Measurements from ENCODE around the gene OR51F1. TPM values are rescaled to one million over a fixed set of nuclear protein-coding genes. Genes with fewer than 3 reads are reported as not detected.
"Not testable (repeated sequence)": the region's sequence is repeated elsewhere in the genome, so short reads cannot be mapped to it uniquely, and the experiment has no call there.

OR51F1 gene
- total and polyA plus RNA-seq, 12 donors = not detected

DNA sequence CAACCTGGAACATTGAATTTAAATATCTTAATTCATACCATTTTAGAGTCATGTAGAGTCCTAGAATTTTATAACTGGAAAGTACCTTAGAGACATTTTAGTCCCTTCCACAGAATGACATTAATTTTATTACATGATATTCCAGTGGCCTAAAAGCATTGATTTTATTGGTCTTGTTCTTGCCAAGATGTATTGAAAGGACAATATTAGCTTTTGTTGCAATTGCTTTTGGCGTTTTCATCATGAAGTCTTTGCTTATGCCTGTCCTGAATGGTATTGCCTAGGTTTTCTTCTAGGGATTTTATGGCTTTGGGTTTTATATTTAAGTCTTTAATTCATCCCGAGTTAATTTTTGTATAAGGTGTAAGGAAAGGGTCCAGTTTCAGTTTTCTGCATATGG, 29.0 kb downstream of the OR51F1 start:
- 83% methylated on average over 2 of the region's 2 CpGs for WGBS, 2 donors
- H3K36me3 ChIP-seq = no peaks in the 10 kb centered on the region
- H3K4me1 ChIP-seq = no peaks in the 10 kb centered on the region
- ATAC-seq (no peak), DNase-seq (no peak)
- H3K4me3 ChIP-seq = no peak overlapping the region
- H3K27me3 ChIP-seq = no peaks in the 10 kb centered on the region
- intact Hi-C loops (cut with DNase I) = no loop called here
- TF ChIP-seq, protein P1, sequence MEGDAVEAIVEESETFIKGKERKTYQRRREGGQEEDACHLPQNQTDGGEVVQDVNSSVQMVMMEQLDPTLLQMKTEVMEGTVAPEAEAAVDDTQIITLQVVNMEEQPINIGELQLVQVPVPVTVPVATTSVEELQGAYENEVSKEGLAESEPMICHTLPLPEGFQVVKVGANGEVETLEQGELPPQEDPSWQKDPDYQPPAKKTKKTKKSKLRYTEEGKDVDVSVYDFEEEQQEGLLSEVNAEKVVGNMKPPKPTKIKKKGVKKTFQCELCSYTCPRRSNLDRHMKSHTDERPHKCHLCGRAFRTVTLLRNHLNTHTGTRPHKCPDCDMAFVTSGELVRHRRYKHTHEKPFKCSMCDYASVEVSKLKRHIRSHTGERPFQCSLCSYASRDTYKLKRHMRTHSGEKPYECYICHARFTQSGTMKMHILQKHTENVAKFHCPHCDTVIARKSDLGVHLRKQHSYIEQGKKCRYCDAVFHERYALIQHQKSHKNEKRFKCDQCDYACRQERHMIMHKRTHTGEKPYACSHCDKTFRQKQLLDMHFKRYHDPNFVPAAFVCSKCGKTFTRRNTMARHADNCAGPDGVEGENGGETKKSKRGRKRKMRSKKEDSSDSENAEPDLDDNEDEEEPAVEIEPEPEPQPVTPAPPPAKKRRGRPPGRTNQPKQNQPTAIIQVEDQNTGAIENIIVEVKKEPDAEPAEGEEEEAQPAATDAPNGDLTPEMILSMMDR (IDR thresholded peaks at IDR 0.05) = no peak
- H3K27ac ChIP-seq = no peak overlapping the region
- no peaks in the 10 kb centered on the region for H3K9me3 ChIP-seq

- Histone ChIP-seq H3K27me3 (no peaks in the 10 kb centered on the region), H3K9me3 (no peaks in the 10 kb centered on the region), H3K4me3 (no peak overlapping the region), H3K27ac (no peak overlapping the region), H3K36me3 (no peaks in the 10 kb centered on the region), H3K4me1 (no peaks in the 10 kb centered on the region)
- DNase-seq (no peak), ATAC-seq (no peak)
- TF ChIP-seq, protein P1 (IDR thresholded peaks at IDR 0.05) = no peak
- WGBS, 2 donors = 88 to 94% methylated on average over 2 of the region's 2 CpGs
- intact Hi-C loops (cut with DNase I) = no loop called here
These were observed 42.6 kb downstream of the OR51F1 start for GRCh38 chr11:4727171-4727570.

GRCh38 chr11:4722616-4723534, 46.9 kb downstream of the OR51F1 start:
- H3K4me1 ChIP-seq; intact Hi-C loops (cut with DNase I); ATAC-seq; H3K27ac ChIP-seq; H3K36me3 ChIP-seq; DNase-seq; H3K9me3 ChIP-seq; H3K4me3 ChIP-seq; H3K27me3 ChIP-seq: not testable (repeated sequence)
- 91 to 93% methylated on average over 33 of the region's 33 CpGs for WGBS, 2 donors

Other genes with a start within 250 kb of the OR51F1 start
- not detected for gene OR52M1, start 224.7 kb downstream of the OR51F1 start, total RNA-seq
- not detected for gene OR52M1, start 224.7 kb downstream of the OR51F1 start, polyA plus RNA-seq
- not detected for gene OR52I2, start 188.2 kb downstream of the OR51F1 start, total RNA-seq
- not detected for gene OR52I2, start 188.2 kb downstream of the OR51F1 start, polyA plus RNA-seq
- gene OR52I1, start 175.9 kb downstream of the OR51F1 start, total RNA-seq = not detected
- gene OR52I1, start 175.9 kb downstream of the OR51F1 start, polyA plus RNA-seq = not detected
- gene TRIM68, start 161.7 kb downstream of the OR51F1 start, total RNA-seq = 10 to 100 TPM in 6 of 10 donors, 1 to 10 TPM in 4; 6.4 to 12.8 (median 10.5) TPM
- 1 to 10 TPM; 3.5 to 5.3 TPM for gene TRIM68, start 161.7 kb downstream of the OR51F1 start, polyA plus RNA-seq
- not detected for gene OR51D1, start 132.5 kb downstream of the OR51F1 start, total RNA-seq
- not detected for gene OR51D1, start 132.5 kb downstream of the OR51F1 start, polyA plus RNA-seq
- gene OR51E1, start 126.0 kb downstream of the OR51F1 start, total RNA-seq = 1 to 10 TPM in 9 of 10 donors, under 1 TPM in 1; 0.68 to 3.4 (median 1.6) TPM
- 1 to 10 TPM; 2.3 to 2.6 TPM for gene OR51E1, start 126.0 kb downstream of the OR51F1 start, polyA plus RNA-seq
- gene OR51E2, start 72.1 kb downstream of the OR51F1 start, total RNA-seq = under 1 TPM in 4 of 10 donors, not detected in 6; 0.12 to 0.25 (median 0.16) TPM
- gene OR51E2, start 72.1 kb downstream of the OR51F1 start, polyA plus RNA-seq = under 1 TPM; 0.07 to 0.25 TPM
- not detected for gene MMP26, start 65.2 kb downstream of the OR51F1 start, total RNA-seq
- not detected for gene MMP26, start 65.2 kb downstream of the OR51F1 start, polyA plus RNA-seq
- gene OR52R1, start 34.4 kb upstream of the OR51F1 start, total RNA-seq = not detected
- not detected for gene OR52R1, start 34.4 kb upstream of the OR51F1 start, polyA plus RNA-seq
- not detected for gene OR51F2, start 51.4 kb upstream of the OR51F1 start, total RNA-seq
- gene OR51F2, start 51.4 kb upstream of the OR51F1 start, polyA plus RNA-seq = not detected
- gene OR51S1, start 79.3 kb upstream of the OR51F1 start, total RNA-seq = not detected
- not detected for gene OR51S1, start 79.3 kb upstream of the OR51F1 start, polyA plus RNA-seq
- gene OR51T1, start 112.0 kb upstream of the OR51F1 start, total RNA-seq = not detected
- gene OR51T1, start 112.0 kb upstream of the OR51F1 start, polyA plus RNA-seq = not detected
- not detected for gene OR51A7, start 133.8 kb upstream of the OR51F1 start, total RNA-seq
- not detected for gene OR51A7, start 133.8 kb upstream of the OR51F1 start, polyA plus RNA-seq
- gene OR51G2, start 149.4 kb upstream of the OR51F1 start, total RNA-seq = not detected
- not detected for gene OR51G2, start 149.4 kb upstream of the OR51F1 start, polyA plus RNA-seq
- not detected for gene OR51G1, start 154.4 kb upstream of the OR51F1 start, total RNA-seq
- gene OR51G1, start 154.4 kb upstream of the OR51F1 start, polyA plus RNA-seq = not detected
- not detected for gene OR51A4, start 177.7 kb upstream of the OR51F1 start, total RNA-seq
- not detected for gene OR51A4, start 177.7 kb upstream of the OR51F1 start, polyA plus RNA-seq
- not detected for gene OR51A2, start 185.8 kb upstream of the OR51F1 start, total RNA-seq
- gene OR51A2, start 185.8 kb upstream of the OR51F1 start, polyA plus RNA-seq = not detected
- not detected for gene OR51L1, start 224.9 kb upstream of the OR51F1 start, total RNA-seq
- gene OR51L1, start 224.9 kb upstream of the OR51F1 start, polyA plus RNA-seq = not detected